Measurements from ENCODE around the gene TNIK.

Gene TNIK

DNA sequence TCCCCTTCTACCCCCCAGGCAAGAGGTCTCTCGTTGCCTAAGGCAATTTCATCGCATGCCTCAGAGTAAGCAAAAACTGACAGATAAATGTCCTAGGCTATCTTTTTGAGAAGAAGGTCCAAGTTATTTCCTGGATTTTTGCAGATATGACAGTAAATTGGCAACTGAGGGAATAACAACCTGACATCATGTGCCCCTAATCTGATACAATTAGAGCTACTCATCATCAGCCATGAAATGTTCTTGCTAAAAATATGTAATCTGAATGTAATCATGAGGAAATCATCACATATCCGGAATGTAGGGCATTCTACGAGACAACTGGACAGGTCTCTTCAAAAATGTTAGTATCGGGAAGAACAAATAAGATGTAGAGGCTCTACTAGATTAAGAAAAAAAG is 44.1 kb downstream of the TNIK start:
- DNase-seq, result no peak

- DNase-seq, result no peak
Measured at GRCh38 chr3:171415070-171415469, 45.1 kb downstream of the TNIK start.

- DNase-seq, result no peak
Measured at GRCh38 chr3:171412473-171412872, 47.7 kb downstream of the TNIK start.

- DNase-seq, result no peak
Measured at GRCh38 chr3:171412054-171412453, 48.2 kb downstream of the TNIK start.

- no peak for DNase-seq
Measured at GRCh38 chr3:171410186-171410585, 50.0 kb downstream of the TNIK start.

DNA sequence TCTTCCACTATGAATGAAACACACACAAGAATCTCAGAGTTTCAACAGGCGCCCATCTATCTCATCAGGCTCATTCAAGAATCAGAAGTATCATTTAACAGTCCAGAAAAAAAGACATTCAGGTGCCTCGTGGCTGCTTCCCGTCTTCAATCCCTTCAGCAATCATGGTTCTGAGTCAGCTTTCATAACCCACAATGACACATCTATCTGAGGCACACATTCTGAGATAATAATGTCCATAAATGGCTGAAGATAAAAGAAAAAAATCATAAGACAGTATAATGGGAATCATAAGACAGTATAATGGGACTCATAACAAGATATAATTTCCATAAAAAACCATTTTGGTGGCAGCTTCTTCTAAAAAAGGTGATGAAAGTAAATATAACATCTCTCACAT is 52.4 kb downstream of the TNIK start:
- no peak for DNase-seq

- DNase-seq, result peak; percentile 2
Measured at GRCh38 chr3:171404376-171404967, 55.7 kb downstream of the TNIK start.

GRCh38 chr3:171402281-171402680 is 57.9 kb downstream of the TNIK start:
- no peak for DNase-seq

DNA sequence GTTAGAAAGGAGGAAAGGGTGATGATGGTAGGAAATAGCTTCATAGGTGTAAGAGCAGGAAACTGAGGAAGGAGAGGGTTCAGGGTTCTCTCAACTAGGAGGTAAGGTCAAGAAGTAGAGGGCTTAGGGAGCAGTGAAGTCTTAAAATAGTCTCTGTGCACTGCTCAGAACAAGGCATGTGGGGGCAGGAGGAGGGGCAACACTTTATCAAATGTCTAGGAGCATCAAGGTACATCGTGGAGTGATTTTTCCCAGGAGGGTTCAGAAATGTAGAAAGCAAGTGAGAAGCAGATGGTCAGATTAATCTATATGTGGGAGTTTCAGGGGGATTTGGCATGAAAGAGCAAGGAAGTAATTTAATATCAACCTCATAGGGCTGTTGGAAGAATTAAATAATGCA is 58.8 kb downstream of the TNIK start:
- DNase-seq, result no peak

- no peak for DNase-seq
Measured at GRCh38 chr3:171399842-171400241, 60.4 kb downstream of the TNIK start.

DNA sequence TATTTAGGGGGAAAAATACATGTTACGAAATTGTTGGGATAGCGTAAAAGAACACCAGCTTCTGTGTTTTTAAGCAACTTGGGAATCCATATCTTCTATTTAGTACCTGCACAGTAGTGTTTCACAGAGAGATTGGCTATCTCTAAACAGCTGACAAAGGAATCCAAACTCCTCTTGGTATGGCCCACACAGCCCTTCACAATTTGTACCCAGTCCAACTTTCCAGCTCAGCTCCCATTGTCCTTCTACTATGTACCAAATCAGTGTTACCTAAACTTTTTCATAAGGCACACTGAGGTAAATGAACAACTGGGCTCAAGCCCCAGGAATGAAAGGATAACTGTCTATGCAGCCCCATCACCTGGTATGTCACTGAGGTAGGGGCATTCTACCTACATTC is 61.9 kb downstream of the TNIK start:
- DNase-seq, result no peak

DNA sequence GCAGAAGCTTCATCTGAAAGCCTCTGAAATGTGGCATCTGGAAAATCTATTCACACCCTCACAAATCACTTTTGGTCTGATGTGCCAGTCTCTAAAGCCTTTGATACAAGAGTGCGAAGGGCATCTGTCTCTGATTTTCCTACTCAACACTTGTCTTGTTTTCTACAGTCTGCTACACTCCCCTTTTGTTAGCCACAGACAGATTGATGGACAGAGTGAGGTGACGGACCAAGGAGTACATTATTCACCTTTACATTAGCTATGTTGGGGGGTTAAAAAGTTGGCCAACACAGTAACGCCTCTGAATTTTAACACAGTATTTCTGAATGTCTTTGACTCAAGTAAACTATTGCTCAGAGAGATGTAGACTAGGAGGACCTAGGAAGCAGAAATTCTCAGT is 63.1 kb downstream of the TNIK start:
- no peak for DNase-seq

- no peak for DNase-seq
Measured at GRCh38 chr3:171396048-171396447, 64.2 kb downstream of the TNIK start.

DNA sequence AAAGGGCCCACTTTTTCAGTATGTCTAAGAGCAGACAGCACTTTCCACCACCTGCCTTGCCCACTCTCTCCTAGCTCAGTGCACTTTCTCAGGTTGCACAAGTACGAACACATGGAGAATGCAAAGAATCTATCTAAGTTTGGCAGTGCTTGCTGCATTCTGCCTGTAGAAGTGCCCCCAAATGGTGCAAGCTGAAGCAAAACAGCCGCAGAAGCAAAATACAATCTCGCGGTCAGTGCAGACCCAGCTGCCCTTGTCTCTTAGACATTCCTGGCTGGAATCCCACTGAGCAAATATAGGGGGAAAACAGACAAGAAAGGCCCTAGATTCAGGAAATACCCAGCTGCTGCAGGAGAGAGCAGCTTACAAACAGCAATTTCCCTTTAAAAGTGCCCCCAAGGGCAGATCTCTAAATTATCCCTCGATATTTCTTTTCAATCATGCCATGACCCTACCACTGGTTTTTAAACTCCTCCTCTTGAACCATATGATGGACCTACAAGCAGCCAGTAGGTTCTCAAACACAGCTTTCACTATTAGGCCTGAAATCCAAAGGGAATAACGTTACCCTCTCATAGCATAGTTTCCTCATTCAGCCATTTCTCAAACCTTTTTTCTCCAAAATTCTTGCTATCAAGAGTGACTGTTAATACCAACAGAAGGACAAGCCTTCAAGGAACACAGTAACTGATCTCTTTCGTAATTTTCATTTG is 67.0 kb downstream of the TNIK start:
- DNase-seq, result peak; percentile 53

DNA sequence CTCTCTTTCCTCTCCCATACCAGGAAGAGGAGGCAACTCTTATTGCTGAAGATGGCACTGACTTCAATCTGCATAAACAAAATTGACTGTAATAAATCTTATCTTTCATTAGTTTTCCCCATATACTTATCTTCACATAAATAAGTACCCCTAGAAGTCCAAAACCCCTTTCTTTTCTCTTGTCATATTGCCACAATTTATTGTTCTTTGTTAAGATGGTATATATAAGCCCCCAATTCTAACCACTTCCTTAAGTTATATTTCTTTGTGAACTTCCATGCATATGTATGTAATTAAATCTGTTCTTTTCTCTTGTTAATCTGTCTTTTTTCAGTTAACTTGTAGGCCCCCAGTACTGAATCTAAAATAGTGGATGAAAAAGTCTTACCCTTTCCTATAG is 68.8 kb downstream of the TNIK start:
- DNase-seq, result no peak

DNA sequence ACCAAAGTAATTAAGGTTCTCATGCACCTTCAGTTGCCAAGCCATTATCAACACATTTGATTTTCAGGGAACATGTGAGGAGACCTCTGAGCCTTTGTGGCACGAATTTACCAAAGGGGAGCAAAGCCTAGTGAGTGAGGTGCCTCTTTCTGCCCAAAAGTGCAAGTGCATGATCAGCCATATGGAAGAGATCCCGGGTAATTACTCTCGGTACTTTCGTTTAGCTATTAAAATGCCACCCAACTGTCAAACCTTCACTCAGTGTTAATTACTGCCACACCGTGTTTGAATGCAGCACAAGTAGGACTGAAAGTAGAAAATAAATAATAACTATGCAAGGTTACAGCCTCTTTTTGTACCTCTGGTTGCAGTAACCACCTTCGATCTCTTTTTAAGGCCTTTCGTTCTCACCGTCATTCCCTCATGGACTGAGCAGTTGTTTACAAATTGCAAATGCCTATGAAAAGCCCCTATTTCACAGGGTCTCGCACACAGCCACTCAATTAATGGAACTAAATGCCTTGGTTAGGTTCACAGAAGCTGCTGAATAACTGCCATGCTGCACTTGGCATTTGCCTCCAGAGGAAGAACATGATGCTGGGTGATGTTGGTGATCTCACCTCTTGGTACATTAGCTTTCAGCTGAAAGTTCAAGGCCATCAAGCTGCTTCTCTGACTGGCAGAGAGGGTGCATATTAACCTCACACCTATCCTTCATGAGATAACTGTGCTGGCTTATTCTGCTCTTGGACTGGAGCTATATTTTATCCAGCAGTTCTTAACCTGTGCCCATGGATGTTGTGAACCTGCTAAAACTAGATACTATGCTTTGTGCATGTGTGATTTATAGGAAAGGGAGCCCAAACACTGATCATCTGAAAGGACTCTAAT is 69.9 kb downstream of the TNIK start:
- no peak for DNase-seq

DNA sequence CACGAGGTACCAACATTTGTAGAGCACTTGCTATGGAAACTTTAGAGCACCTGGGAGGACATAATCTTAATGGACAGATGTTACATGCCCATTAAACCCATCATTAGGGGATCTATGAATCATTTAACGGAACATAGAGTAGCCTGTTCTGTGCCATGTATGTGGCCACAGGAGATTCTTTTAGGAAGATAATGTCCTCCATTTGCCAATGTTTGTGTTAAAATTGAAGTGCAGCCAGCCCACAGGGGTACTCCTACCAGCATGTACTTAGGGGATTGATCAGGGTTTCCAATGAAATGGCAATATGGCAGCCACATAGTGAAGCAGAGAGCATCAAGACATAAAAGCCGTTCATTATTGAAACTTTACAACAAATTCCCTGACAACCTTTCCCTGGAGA is 70.7 kb downstream of the TNIK start:
- no peak for DNase-seq

GRCh38 chr3:171388527-171388926 is 71.7 kb downstream of the TNIK start:
- DNase-seq, result no peak

DNA sequence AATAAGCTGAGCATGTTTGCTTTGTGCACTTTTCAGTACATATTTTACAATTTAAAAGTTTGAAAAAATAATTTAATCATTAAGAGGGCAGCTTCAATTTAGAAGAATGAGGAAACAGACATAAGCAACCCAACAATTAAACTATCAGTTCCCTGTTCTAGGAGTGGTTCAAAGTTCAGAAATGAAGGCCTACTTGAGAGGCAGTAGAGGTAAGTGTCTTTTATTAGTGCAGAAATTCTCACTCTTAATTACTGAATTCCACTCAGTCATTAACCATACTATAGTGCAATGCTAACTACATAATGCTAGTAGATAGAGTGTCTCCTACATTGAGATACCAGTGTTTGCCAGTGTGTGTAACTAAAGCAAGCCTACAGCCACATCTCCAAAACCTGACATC is 73.1 kb downstream of the TNIK start:
- no peak for DNase-seq

DNA sequence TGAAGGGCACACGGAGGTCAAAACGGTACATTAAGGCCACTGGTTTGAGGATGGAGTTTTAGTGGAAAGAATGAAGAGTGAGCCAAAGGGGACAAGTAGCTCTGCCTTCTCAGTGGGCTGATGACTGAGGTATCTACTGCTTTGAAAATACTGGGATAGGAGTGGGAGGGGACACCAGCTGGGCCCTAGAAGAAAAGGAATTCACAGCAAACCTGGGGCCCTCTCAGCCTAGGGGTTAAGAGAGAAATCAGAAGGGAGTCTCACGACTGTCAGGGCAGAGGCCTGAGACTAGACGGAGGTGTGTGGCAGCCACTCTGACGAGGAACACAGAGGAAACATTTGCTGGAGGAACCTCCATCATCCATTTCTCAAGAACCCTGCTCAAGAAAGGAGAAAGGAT is 75.1 kb downstream of the TNIK start:
- no peak for DNase-seq

DNA sequence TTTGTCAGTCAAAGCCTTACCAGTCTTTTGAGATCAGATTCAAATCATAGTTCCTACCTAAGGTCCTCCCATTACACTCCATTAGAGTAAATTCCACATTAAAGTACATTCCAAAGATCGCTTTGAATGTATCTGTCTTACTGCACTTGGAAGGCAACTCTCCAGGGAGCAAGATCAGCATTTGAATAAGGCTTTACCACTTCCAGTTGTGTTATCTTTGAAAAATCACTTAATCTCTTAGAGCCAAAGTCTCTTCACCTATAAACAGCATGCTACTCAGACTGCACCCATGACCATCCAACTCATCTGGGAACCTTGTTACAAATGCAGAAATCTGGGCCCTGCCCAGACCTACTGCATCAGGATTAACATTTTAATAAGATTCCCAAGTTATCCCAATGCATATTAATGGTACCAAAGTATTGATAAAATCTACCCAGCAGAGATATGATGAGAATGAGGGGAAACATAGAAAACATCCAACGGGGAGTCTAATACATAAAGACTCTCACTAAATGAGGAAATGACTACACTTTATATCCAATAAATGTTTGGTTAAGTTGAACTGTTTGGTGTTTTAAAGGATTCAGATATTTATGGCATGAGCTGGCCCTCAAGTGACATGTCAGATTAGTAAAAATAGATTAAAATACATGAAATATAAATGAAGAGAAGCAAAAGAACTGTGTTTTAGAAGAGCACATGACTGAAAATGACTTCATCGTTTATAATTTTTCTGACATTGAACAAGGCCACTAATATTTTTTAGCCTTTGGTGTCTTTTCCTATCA is 75.9 kb downstream of the TNIK start:
- DNase-seq, result no peak

DNA sequence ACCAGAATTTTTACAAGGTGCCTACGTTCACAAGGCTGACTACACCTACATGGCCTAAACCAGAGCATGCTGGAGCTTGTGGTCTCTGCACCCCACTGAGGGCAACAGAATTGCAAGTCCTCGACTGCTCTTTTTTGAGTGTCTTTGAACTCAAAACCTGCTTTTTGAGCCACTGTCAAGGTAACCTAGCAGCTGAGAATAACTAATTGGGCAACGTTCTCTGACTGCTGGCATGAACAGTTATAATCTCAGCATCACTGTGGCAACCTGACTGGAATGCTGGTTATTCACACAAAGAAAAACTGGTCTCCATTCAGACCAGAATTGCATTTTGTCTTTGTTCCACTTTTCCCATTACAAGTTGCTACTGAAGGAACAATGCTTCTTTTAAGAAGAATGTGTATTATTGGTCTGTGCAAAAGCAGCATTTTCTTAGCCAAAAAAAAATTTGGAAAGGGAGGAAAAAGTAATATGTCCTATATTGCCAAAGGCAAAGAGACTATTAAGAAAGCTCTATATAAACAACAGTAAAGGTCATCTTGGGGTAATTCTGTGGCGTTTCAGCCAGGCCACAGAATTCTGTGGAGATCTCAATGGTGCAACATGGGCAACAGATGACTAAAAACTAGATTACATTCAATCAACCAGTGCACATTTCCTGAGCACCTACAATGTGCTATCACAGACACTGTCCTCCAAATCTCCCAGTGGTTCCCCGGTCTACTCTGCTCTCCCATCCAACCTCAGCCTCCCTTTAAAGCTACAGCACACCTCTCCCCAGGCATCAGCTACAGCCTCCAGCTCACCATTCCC is 76.8 kb downstream of the TNIK start:
- DNase-seq, result no peak
